ENCODE results near the gene GPAT3.

The GPAT3 gene

GRCh38 chr4:83629945-83630721 lies 94.2 kb downstream of the GPAT3 start:
- Histone ChIP-seq H3K9me2 (replicated peaks; ENCODE audit: low read depth, low read length) (no peaks in the 10 kb centered on the region), H3K4me1 (ENCODE audit: insufficient read depth, low read length, poor library complexity, severe bottlenecking) (peaks cover 12% of the 10 kb centered on the region), H3K36me3 (ENCODE audit: insufficient read depth, low read length) (no peaks in the 10 kb centered on the region), H3K79me2 (ENCODE audit: insufficient read depth, low read length) (no peaks in the 10 kb centered on the region), H4K20me1 (ENCODE audit: insufficient read depth, low read length, poor library complexity, severe bottlenecking) (no peaks in the 10 kb centered on the region), H3K27me3 (ENCODE audit: insufficient read depth, low read length, poor library complexity, severe bottlenecking) (no peaks in the 10 kb centered on the region), H3K9ac (ENCODE audit: low read depth, low read length, poor library complexity, severe bottlenecking) (no peak overlapping the region), H2AFZ (ENCODE audit: low read length) (peak overlapping the region; percentile 65), H3K4me2 (ENCODE audit: low read depth, low read length, poor library complexity, severe bottlenecking) (peak overlapping the region; percentile 9), H3K9me3 (ENCODE audit: insufficient read depth, low read depth, low read length) (no peaks in the 10 kb centered on the region), H3K4me3 (ENCODE audit: low read length, poor library complexity, severe bottlenecking) (no peak overlapping the region), H3F3A (ENCODE audit: low read depth) (no peaks in the 10 kb centered on the region)
- TF ChIP-seq EZH2phosphoT487 (IDR thresholded peaks at IDR 0.05; ENCODE audit: borderline replicate concordance): no peak
- TF ChIP-seq, protein P1, sequence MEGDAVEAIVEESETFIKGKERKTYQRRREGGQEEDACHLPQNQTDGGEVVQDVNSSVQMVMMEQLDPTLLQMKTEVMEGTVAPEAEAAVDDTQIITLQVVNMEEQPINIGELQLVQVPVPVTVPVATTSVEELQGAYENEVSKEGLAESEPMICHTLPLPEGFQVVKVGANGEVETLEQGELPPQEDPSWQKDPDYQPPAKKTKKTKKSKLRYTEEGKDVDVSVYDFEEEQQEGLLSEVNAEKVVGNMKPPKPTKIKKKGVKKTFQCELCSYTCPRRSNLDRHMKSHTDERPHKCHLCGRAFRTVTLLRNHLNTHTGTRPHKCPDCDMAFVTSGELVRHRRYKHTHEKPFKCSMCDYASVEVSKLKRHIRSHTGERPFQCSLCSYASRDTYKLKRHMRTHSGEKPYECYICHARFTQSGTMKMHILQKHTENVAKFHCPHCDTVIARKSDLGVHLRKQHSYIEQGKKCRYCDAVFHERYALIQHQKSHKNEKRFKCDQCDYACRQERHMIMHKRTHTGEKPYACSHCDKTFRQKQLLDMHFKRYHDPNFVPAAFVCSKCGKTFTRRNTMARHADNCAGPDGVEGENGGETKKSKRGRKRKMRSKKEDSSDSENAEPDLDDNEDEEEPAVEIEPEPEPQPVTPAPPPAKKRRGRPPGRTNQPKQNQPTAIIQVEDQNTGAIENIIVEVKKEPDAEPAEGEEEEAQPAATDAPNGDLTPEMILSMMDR (conservative IDR thresholded peaks at IDR 0.05; ENCODE audit: low read length): no peak

GRCh38 chr4:83631066-83631465 lies 95.2 kb downstream of the GPAT3 start:
- Histone ChIP-seq H3K9me2 (replicated peaks; ENCODE audit: low read depth, low read length) (no peaks in the 10 kb centered on the region), H3K9ac (ENCODE audit: low read depth, low read length, poor library complexity, severe bottlenecking) (no peak overlapping the region), H3K4me1 (ENCODE audit: insufficient read depth, low read length, poor library complexity, severe bottlenecking) (peaks cover 12% of the 10 kb centered on the region), H3K36me3 (ENCODE audit: insufficient read depth, low read length) (no peaks in the 10 kb centered on the region), H3K79me2 (ENCODE audit: insufficient read depth, low read length) (no peaks in the 10 kb centered on the region), H3K27me3 (ENCODE audit: insufficient read depth, low read length, poor library complexity, severe bottlenecking) (no peaks in the 10 kb centered on the region), H2AFZ (ENCODE audit: low read length) (0 out of 2 replicates have a peak overlapping the region, but pooled peaks have one; percentile 65), H4K20me1 (ENCODE audit: insufficient read depth, low read length, poor library complexity, severe bottlenecking) (no peaks in the 10 kb centered on the region), H3K9me3 (ENCODE audit: insufficient read depth, low read depth, low read length) (no peaks in the 10 kb centered on the region), H3K4me3 (ENCODE audit: low read length, poor library complexity, severe bottlenecking) (no peak overlapping the region), H3K4me2 (ENCODE audit: low read depth, low read length, poor library complexity, severe bottlenecking) (no peak overlapping the region), H3F3A (ENCODE audit: low read depth) (no peaks in the 10 kb centered on the region)
- TF ChIP-seq, protein P1 (conservative IDR thresholded peaks at IDR 0.05; ENCODE audit: low read length): no peak
- TF ChIP-seq EZH2phosphoT487 (IDR thresholded peaks at IDR 0.05; ENCODE audit: borderline replicate concordance): no peak

DNA sequence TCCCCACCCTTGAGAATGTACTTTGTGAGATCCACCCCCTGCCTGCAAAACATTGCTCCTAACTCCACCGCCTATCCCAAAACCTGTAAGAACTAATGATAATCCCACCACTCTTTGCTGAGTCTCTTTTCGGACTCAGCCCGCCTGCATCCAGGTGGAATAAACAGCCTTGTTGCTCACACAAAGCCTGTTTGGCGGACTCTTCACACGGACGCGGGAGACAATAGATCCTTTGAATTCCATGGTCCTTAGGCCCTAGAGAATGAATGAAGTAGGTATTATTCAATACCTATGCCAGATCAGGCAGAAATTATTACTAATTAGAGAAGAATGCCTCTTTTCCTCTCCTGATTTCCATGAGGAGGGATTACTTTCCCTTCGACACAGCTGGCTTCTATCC lies 101.0 kb downstream of the GPAT3 start:
- Histone ChIP-seq H3K9ac (ENCODE audit: low read depth, low read length, poor library complexity, severe bottlenecking) (no peak overlapping the region), H3K9me2 (replicated peaks; ENCODE audit: low read depth, low read length) (no peaks in the 10 kb centered on the region), H3K4me2 (ENCODE audit: low read depth, low read length, poor library complexity, severe bottlenecking) (no peak overlapping the region), H3K9me3 (ENCODE audit: insufficient read depth, low read depth, low read length) (no peaks in the 10 kb centered on the region), H2AFZ (ENCODE audit: low read length) (no peak overlapping the region), H3F3A (ENCODE audit: low read depth) (no peaks in the 10 kb centered on the region), H3K27me3 (ENCODE audit: insufficient read depth, low read length, poor library complexity, severe bottlenecking) (no peaks in the 10 kb centered on the region), H3K4me3 (ENCODE audit: low read length, poor library complexity, severe bottlenecking) (no peak overlapping the region), H3K36me3 (ENCODE audit: insufficient read depth, low read length) (no peaks in the 10 kb centered on the region), H4K20me1 (ENCODE audit: insufficient read depth, low read length, poor library complexity, severe bottlenecking) (no peaks in the 10 kb centered on the region), H3K79me2 (ENCODE audit: insufficient read depth, low read length) (no peaks in the 10 kb centered on the region), H3K4me1 (ENCODE audit: insufficient read depth, low read length, poor library complexity, severe bottlenecking) (no peaks in the 10 kb centered on the region)
- TF ChIP-seq, protein P1 (conservative IDR thresholded peaks at IDR 0.05; ENCODE audit: low read length): no peak
- no peak for TF ChIP-seq EZH2phosphoT487 (IDR thresholded peaks at IDR 0.05; ENCODE audit: borderline replicate concordance)
